ENCODE data around the gene DNAJC5.
A peak's percentile ranks its signal among the peaks of the same experiment; 100 is the strongest.
"Not testable (repeated sequence)": the region's sequence is repeated elsewhere in the genome, so short reads cannot be mapped to it uniquely, and the experiment has no call there.

The DNAJC5 gene

GRCh38 chr20:63894358-63895201, at the start of gene DNAJC5:
Gene DNAJC5, plus strand, starts transcription at chr20:63895126. Its CDS starts 33,220 bp downstream, at chr20:63928346.
- DNase-seq (ENCODE audit: low read depth in 2 of 2, low spot score in 1 of 2): peak; percentile 82 to 93

GRCh38 chr20:63846128-63846771, 48.7 kb upstream of the DNAJC5 start:
- no peak for DNase-seq (ENCODE audit: low read depth in 2 of 2, low spot score in 1 of 2)

- DNase-seq (ENCODE audit: low read depth in 2 of 2, low spot score in 1 of 2): no peak
These were observed 48.1 kb upstream of the DNAJC5 start for GRCh38 chr20:63846888-63847236.

- DNase-seq (ENCODE audit: low read depth in 2 of 2, low spot score in 1 of 2): no peak
These were observed 47.5 kb upstream of the DNAJC5 start for GRCh38 chr20:63847237-63848002.

- no peak for DNase-seq (ENCODE audit: low read depth in 2 of 2, low spot score in 1 of 2)
These were observed 46.7 kb upstream of the DNAJC5 start for GRCh38 chr20:63848003-63848911.

- no peak for DNase-seq (ENCODE audit: low read depth in 2 of 2, low spot score in 1 of 2)
These were observed 44.0 kb upstream of the DNAJC5 start for GRCh38 chr20:63850689-63851547.

GRCh38 chr20:63851548-63851943, 43.4 kb upstream of the DNAJC5 start:
- not testable (repeated sequence) for DNase-seq (ENCODE audit: low read depth in 2 of 2, low spot score in 1 of 2)

GRCh38 chr20:63853733-63854068, 41.2 kb upstream of the DNAJC5 start:
- not testable (repeated sequence) for DNase-seq (ENCODE audit: low read depth in 2 of 2, low spot score in 1 of 2)

- DNase-seq (ENCODE audit: low read depth in 2 of 2, low spot score in 1 of 2): no peak
These were observed 40.7 kb upstream of the DNAJC5 start for GRCh38 chr20:63854069-63854765.

GRCh38 chr20:63854766-63855362, 40.1 kb upstream of the DNAJC5 start:
- DNase-seq (ENCODE audit: low read depth in 2 of 2, low spot score in 1 of 2): no peak

GRCh38 chr20:63855363-63856097, 39.4 kb upstream of the DNAJC5 start:
- DNase-seq (ENCODE audit: low read depth in 2 of 2, low spot score in 1 of 2): no peak

- no peak for DNase-seq (ENCODE audit: low read depth in 2 of 2, low spot score in 1 of 2)
These were observed 38.8 kb upstream of the DNAJC5 start for GRCh38 chr20:63856098-63856511.

GRCh38 chr20:63857764-63858392, 37.0 kb upstream of the DNAJC5 start:
- no peak for DNase-seq (ENCODE audit: low read depth in 2 of 2, low spot score in 1 of 2)

- DNase-seq (ENCODE audit: low read depth in 2 of 2, low spot score in 1 of 2): no peak
These were observed 36.3 kb upstream of the DNAJC5 start for GRCh38 chr20:63858393-63859165.

- DNase-seq (ENCODE audit: low read depth in 2 of 2, low spot score in 1 of 2): no peak
These were observed 35.7 kb upstream of the DNAJC5 start for GRCh38 chr20:63859166-63859699.

- no peak for DNase-seq (ENCODE audit: low read depth in 2 of 2, low spot score in 1 of 2)
These were observed 34.4 kb upstream of the DNAJC5 start for GRCh38 chr20:63860325-63861051.

Data from stimulated activated CD8-positive, alpha-beta memory T cell treated with anti-CD3 and anti-CD28 coated beads, Interleukin-4, amount 100 ng/mL, for 4 hours (primary cell).